Left kidney (tissue), 1 donor: Measurements from ENCODE around the gene THAP4. TPM values are rescaled to one million over a fixed set of nuclear protein-coding genes. Genes with fewer than 3 reads are reported as not detected.

Source experiments
- polyA plus RNA-seq: library from polyadenylated mRNA; unstranded; fragments of 120-200 nt; gene quantifications from one replicate; pipeline ENCODE4 v1.2.1, GENCODE V29; 2013; ENCODE audit not compliant: insufficient read length

The THAP4 gene
- polyA plus RNA-seq, 1 donor: 50.0 TPM

Other genes with a start within 250 kb of the THAP4 start
- 233 TPM for gene STK25, start 128.6 kb downstream of the THAP4 start, polyA plus RNA-seq
- 15.1 TPM for gene BOK, start 78.4 kb downstream of the THAP4 start, polyA plus RNA-seq
- gene ATG4B, start 535 bp upstream of the THAP4 start, polyA plus RNA-seq: 105 TPM
- gene DTYMK, start 49.7 kb upstream of the THAP4 start, polyA plus RNA-seq: 44.1 TPM
- gene ING5, start 64.9 kb upstream of the THAP4 start, polyA plus RNA-seq: 50.6 TPM
- gene D2HGDH, start 97.5 kb upstream of the THAP4 start, polyA plus RNA-seq: 57.0 TPM
- gene GAL3ST2, start 139.7 kb upstream of the THAP4 start, polyA plus RNA-seq: 0.76 TPM
- 1.2 TPM for gene NEU4, start 172.0 kb upstream of the THAP4 start, polyA plus RNA-seq
- gene PDCD1, start 221.7 kb upstream of the THAP4 start, polyA plus RNA-seq: 0.13 TPM
- not detected for gene RTP5, start 232.6 kb upstream of the THAP4 start, polyA plus RNA-seq